Kidney epithelial cell (primary cell): ENCODE data around the gene ZNF511. TPM values are rescaled to one million over a fixed set of nuclear protein-coding genes. Genes with fewer than 3 reads are reported as not detected.

ENCODE experiments used
- DNase-seq: peaks from one replicate; pipeline ENCODE4 v3.0.0-alpha.2; 2010; ENCODE audit warnings: low read depth
- H3K27me3 ChIP-seq: 2 replicates; pipeline ENCODE4 v1.6.0; 2011; ENCODE audit warnings: low read length; ENCODE audit not compliant: control insufficient read depth, insufficient read depth
- H3K36me3 ChIP-seq: 2 replicates; pipeline ENCODE4 v1.5.1; 2011; ENCODE audit warnings: low read length; ENCODE audit not compliant: control insufficient read depth, insufficient read depth
- H3K4me3 ChIP-seq: 2 replicates; pipeline ENCODE4 v1.5.1; 2011; ENCODE audit warnings: low read depth, mild to moderate bottlenecking, control low read depth, low read length
- CTCF ChIP-seq: IDR thresholded peaks from 2 replicates; pipeline ENCODE4 v1.5.1; 2011; ENCODE audit warnings: mild to moderate bottlenecking, moderate library complexity, low read length, control low read depth, inconsistent platforms; ENCODE audit not compliant: insufficient read depth, poor library complexity, severe bottlenecking
- total RNA-seq: library from RNA; depleted of rRNA; stranded (reverse); fragments of >200 nt; gene quantifications from 2 replicates; pipeline ENCODE4 v1.2.3, GENCODE V29; 2015

ZNF511 gene
- total RNA-seq, 1 donor from 2014 or later: 20.3 TPM

DNA sequence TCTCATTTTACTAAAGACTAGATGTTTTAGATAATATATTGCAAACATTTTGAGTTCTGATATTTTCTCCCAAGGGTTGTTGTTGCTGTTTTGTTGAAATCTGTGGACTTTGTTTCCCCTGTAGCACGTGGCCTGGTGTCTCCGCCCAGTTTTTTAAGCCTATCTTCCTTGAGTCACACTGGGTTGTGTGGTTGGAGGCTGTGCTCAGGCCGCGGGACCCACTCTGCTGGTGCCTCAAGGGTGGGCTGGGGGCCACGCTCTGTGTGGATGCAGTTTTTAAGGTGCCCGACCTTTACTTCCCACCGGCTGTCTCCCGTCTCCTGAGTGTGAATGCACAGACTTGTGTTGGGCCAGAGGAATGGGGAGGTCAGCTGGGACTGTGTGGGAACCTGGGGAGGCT is 34.2 kb downstream of the ZNF511 start:
- H3K27me3 ChIP-seq: peaks cover 18% of the 10 kb centered on the region
- H3K4me3 ChIP-seq: no peak overlapping the region
- DNase-seq: no peak
- no peak for TF ChIP-seq CTCF
- no peaks in the 10 kb centered on the region for H3K36me3 ChIP-seq

DNA sequence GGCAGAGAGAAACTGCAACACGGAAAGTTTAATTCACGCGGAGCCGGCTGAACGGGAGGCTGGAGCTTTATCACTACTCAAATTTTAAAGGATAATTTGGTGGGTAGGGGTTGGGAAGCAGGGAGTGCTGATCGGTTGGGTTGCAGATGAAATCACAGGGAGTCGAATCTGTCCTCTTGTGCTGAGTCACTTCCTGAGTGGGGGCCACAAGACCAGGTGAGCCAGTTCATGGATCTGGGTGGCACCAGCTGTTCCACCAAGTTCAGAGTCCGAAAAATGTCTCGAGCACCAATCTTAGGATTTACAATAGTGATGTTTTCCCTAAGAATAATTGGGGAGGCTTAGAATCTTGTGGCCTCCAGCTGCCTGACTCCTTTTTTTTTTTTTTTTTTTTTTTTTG is 34.8 kb downstream of the ZNF511 start:
- no peak for TF ChIP-seq CTCF
- no peak overlapping the region for H3K4me3 ChIP-seq
- H3K27me3 ChIP-seq: peaks cover 19% of the 10 kb centered on the region
- H3K36me3 ChIP-seq: no peaks in the 10 kb centered on the region
- DNase-seq: no peak

GRCh38 chr10:133344236-133344635 is 35.5 kb downstream of the ZNF511 start:
- TF ChIP-seq CTCF: no peak
- H3K36me3 ChIP-seq: no peaks in the 10 kb centered on the region
- no peak for DNase-seq
- no peak overlapping the region for H3K4me3 ChIP-seq
- peaks cover 19% of the 10 kb centered on the region for H3K27me3 ChIP-seq

GRCh38 chr10:133346413-133346812 is 37.7 kb downstream of the ZNF511 start:
- TF ChIP-seq CTCF: no peak
- DNase-seq: no peak
- Histone ChIP-seq H3K27me3 (peaks cover 20% of the 10 kb centered on the region), H3K4me3 (no peak overlapping the region), H3K36me3 (no peaks in the 10 kb centered on the region)

GRCh38 chr10:133347710-133348517 is 39.2 kb downstream of the ZNF511 start:
- DNase-seq: no peak
- no peak for TF ChIP-seq CTCF
- H3K36me3 ChIP-seq: no peaks in the 10 kb centered on the region
- H3K4me3 ChIP-seq: no peak overlapping the region
- peaks cover 20% of the 10 kb centered on the region for H3K27me3 ChIP-seq

DNA sequence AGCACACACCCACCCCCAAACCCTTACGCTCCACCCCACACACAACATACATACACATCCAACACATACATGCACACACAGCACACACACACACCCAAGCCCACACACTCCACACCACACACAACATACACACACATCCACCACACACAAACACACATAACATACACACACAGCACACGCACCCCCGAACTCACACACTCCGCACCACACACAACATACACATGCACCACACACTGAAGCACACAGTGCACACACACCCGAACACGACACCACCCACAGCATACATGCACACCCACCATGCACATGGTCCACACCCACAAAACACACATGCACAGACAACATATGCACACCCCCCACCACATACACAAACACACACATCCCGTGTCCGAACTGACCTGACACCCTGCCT is 40.5 kb downstream of the ZNF511 start:
- H3K36me3 ChIP-seq: no peaks in the 10 kb centered on the region
- peaks cover 20% of the 10 kb centered on the region for H3K27me3 ChIP-seq
- H3K4me3 ChIP-seq: no peak overlapping the region
- DNase-seq: no peak
- TF ChIP-seq CTCF: no peak
